Measurements from ENCODE around the gene RBM6. TPM values are rescaled to one million over a fixed set of nuclear protein-coding genes. Genes with fewer than 3 reads are reported as not detected.

RBM6 gene
- total RNA-seq (2014; rRNA removed; shearing (Covaris generic)) (62.0 and 66.6 TPM in 2 replicates), polyA plus RNA-seq (2016; fragmentation: Nextera tagmentation; extraction: Ambion mirVana) (76.2 and 97.6 TPM in 2 replicates)
- long read RNA-seq, full-length matches to known transcripts = 5 of 31 reads
- long read RNA-seq, partial matches to known transcripts = 19 of 31 reads
- long read RNA-seq, other reads (novel, unspliced or antisense) = 7 of 31 reads

- Histone ChIP-seq H3K4me1 (ENCODE audit: insufficient read depth) (no peaks in the 10 kb centered on the region), H4K20me1 (replicated peaks; ENCODE audit: insufficient read depth) (peaks cover 31% of the 10 kb centered on the region), H3K27me3 (ENCODE audit: insufficient read depth) (no peaks in the 10 kb centered on the region), H3K36me3 (ENCODE audit: insufficient read depth) (peaks cover 3% of the 10 kb centered on the region; the same call in 1 of the 2 replicates), H3K4me3 (peak within 1 kb of the TSS; percentile 97), H3K4me2 (peak within 1 kb of the TSS; percentile 85), H3K79me2 (replicated peaks; ENCODE audit: insufficient read depth) (peaks cover 47% of the 10 kb centered on the region), H3F3A (replicated peaks; ENCODE audit: low read depth) (no peaks in the 10 kb centered on the region; the same call in 1 of the 2 replicates), H3K27ac (ENCODE audit: low read depth) (peak within 1 kb of the TSS; percentile 87; the same call in 1 of the 2 replicates), H3K9me2 (ENCODE audit: insufficient read depth) (no peaks in the 10 kb centered on the region), H2AFZ (peak within 1 kb of the TSS; percentile 84)
- Mint-ChIP-seq H3K4me1 (no peaks in the 10 kb centered on the region), H3K27me3 (ENCODE audit: insufficient read depth, low read depth, poor library complexity) (peaks cover 12% of the 10 kb centered on the region), H3K4me3 (peak within 1 kb of the TSS; percentile 98), H3K36me3 (ENCODE audit: low read depth) (peaks cover 10% of the 10 kb centered on the region; the same call in 2 of the 3 replicates), H3K9me3 (no peaks in the 10 kb centered on the region), H3K27ac (peak within 1 kb of the TSS; percentile 94)
- DNase-seq (ENCODE audit: low spot score) (peak; percentile 100), ATAC-seq (peak; percentile 98)
- TF ChIP-seq ZNF331 (CRISPR knock-in tag; IDR thresholded peaks at IDR 0.05; ENCODE audit: low read depth) (no peak), CREB1 (CRISPR knock-in tag; IDR thresholded peaks at IDR 0.05; ENCODE audit: low read depth) (peak; percentile 85), CTCF (conservative IDR thresholded peaks at IDR 0.05; ENCODE audit: low read depth in 2 of 2) (no peak), ETS1 (IDR thresholded peaks at IDR 0.05) (peak; percentile 98), REST (IDR thresholded peaks at IDR 0.05; ENCODE audit: unreplicated experiment) (peak; percentile 5), POLR2AphosphoS5 (IDR thresholded peaks at IDR 0.05; ENCODE audit: low read depth) (peak; percentile 96)
Measured at GRCh38 chr3:49939858-49940666, at the start of gene RBM6. Gene RBM6 (plus strand): TSS chr3:49940150. CDS start chr3:49962642, 22,492 bp downstream.

Data from GM23338 (cell line).